GM18870 (cell line): Measurements from ENCODE around the gene KCNJ1.

Source experiments
- ATAC-seq: cut with Tn5 transposase; IDR thresholded peaks from one replicate; pipeline ENCODE4 v1.9.1; 2021; ENCODE audit warnings: moderate library complexity; ENCODE audit not compliant: unreplicated experiment

The KCNJ1 gene

GRCh38 chr11:128789497-128790150, 77.5 kb downstream of the KCNJ1 start:
- ATAC-seq: no peak
